ENCODE data around the gene WRAP53.
A peak's percentile ranks its signal among the peaks of the same experiment; 100 is the strongest.
"Not testable (repeated sequence)": the region's sequence is repeated elsewhere in the genome, so short reads cannot be mapped to it uniquely, and the experiment has no call there.

WRAP53 gene

DNA sequence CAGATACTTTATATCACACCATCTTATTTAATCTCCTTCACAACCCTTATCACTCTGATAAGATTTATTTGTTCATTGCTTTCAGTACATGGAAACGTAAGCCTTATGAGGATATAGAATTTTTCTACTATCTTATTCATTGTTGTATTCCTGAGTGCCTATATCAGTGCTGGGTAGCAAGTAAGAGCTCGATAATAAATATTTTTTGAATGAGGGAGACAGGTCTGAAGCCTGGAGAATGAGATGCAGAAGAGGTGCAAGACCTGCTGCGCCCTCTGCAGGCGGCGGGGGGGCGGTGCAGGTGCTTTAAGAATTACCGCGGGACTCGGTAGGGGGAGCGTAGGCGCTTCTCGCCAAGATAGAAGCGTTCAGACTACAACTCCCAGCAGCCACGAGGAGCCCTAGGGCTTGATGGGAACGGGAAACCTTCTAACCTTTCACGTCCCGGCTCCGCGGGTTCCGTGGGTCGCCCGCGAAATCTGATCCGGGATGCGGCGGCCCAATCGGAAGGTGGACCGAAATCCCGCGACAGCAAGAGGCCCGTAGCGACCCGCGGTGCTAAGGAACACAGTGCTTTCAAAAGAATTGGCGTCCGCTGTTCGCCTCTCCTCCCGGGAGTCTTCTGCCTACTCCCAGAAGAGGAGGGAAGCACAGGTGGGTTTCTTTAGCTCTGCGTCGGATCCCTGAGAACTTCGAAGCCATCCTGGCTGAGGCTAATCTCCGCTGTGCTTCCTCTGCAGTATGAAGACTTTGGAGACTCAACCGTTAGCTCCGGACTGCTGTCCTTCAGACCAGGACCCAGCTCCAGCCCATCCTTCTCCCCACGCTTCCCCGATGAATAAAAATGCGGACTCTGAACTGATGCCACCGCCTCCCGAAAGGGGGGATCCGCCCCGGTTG is at the start of gene WRAP53:
Gene WRAP53 (plus strand): TSS at position 570 of the 900 bp plus-strand sequence. CDS start 172 bp downstream, at position 742.
- TF ChIP-seq, protein P1, sequence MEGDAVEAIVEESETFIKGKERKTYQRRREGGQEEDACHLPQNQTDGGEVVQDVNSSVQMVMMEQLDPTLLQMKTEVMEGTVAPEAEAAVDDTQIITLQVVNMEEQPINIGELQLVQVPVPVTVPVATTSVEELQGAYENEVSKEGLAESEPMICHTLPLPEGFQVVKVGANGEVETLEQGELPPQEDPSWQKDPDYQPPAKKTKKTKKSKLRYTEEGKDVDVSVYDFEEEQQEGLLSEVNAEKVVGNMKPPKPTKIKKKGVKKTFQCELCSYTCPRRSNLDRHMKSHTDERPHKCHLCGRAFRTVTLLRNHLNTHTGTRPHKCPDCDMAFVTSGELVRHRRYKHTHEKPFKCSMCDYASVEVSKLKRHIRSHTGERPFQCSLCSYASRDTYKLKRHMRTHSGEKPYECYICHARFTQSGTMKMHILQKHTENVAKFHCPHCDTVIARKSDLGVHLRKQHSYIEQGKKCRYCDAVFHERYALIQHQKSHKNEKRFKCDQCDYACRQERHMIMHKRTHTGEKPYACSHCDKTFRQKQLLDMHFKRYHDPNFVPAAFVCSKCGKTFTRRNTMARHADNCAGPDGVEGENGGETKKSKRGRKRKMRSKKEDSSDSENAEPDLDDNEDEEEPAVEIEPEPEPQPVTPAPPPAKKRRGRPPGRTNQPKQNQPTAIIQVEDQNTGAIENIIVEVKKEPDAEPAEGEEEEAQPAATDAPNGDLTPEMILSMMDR (IDR thresholded peaks at IDR 0.05; ENCODE audit: borderline replicate concordance, insufficient read depth, low read depth, low read length) = peak; percentile 95
- H3K4me3 ChIP-seq (ENCODE audit: low read depth, low read length) = peak within 1 kb of the TSS; percentile 84

DNA sequence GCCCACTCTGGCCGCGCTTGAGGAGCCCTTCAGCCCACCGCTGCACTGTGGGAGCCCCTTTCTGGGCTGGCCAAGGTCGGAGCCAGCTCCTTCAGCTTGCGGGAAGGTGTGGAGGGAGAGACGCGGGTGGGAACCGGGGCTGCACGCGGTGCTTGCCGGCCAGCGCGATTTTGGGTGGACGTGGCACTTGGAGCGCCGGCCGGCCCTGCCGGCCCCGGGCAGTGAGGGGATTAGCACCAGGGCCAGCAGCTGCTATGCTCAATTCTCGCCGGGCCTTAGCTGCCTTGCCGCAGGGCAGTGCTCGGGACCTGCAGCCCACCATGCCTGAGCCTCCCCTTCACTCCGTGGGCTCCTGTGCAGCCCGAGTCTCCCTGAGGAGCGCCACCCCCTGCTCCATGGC is 47.5 kb upstream of the WRAP53 start:
- no peak overlapping the region for H3K4me3 ChIP-seq (ENCODE audit: low read depth, low read length)
- TF ChIP-seq, protein P1 (IDR thresholded peaks at IDR 0.05; ENCODE audit: borderline replicate concordance, insufficient read depth, low read depth, low read length) = no peak

DNA sequence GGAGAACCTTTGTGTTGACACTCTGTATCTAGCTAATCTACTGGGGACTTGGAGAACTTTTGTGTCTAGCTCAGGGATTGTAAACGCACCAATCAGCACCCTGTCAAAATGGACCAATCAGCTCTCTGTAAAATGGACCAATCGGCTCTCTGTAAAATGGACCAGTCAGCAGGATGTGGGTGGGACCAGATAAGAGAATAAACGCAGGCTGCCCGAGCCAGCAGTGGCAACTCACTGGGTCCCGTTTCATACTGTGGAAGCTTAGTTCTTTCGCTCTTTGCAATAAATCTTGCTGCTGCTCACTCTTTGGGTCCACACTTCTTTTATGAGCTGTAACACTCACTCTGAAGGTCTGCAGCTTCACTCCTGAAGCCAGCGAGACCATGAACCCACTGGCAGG is 46.6 kb upstream of the WRAP53 start:
- H3K4me3 ChIP-seq (ENCODE audit: low read depth, low read length) = not testable (repeated sequence)

DNA sequence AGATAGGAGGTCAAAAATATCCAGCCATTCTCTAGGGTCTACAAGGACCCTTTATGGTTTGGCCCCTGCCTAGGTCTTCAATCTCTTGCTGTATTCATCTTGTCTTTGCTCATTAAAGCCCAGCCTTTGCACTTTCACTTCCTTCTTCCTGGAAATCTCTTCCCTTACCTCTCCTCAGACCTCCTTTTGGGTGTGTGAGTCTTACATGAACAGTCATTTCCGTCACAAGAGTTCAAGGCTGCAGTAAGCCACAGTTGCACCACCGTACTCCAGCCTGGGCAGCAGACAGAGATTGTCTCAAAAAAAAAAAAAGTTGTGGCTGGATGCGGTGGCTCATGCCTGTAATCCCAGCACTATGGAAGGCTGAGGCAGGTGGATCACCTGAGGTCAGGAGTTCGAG is 43.5 kb upstream of the WRAP53 start:
- TF ChIP-seq, protein P1 (IDR thresholded peaks at IDR 0.05; ENCODE audit: borderline replicate concordance, insufficient read depth, low read depth, low read length) = no peak
- H3K4me3 ChIP-seq (ENCODE audit: low read depth, low read length) = no peak overlapping the region

DNA sequence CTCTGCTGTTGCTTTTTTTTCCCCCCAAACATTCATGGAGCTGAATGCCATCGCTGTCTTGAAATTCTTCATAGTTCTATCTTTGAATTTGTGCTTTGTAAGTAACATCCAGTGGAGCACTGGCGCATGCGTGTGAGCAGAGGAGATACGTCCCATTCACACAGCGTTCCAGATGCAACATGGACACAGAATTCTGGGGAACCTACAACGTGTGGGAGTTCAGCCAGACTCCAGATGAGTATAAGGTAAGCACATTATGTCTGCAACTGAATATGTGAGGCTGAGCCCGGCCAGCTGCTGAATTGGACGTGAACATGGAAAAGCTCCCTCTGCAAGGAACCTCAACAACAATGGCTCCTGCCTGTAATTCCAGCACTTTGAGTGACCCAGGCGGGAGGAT is 41.8 kb upstream of the WRAP53 start:
- H3K4me3 ChIP-seq (ENCODE audit: low read depth, low read length) = no peak overlapping the region
- TF ChIP-seq, protein P1 (IDR thresholded peaks at IDR 0.05; ENCODE audit: borderline replicate concordance, insufficient read depth, low read depth, low read length) = no peak

DNA sequence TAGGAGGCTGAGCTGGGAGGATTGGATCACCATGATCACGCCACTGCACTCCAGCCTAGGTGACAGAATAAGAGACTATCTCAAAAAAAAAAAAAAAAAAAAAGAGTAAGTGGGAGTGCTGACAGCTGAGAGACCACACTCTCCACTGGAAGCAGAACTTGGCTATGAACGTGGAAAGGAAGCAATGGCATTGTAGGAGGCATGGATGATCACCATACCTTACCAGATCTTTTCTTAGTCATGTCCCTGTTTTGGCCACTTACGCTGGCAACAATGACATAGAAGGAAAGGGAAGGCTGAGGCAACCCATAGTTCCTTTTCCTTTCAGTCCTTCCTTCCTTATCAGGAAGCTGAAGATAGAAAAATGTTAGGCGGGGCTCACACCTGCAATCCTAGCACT is 41.3 kb upstream of the WRAP53 start:
- H3K4me3 ChIP-seq (ENCODE audit: low read depth, low read length) = no peak overlapping the region
- TF ChIP-seq, protein P1 (IDR thresholded peaks at IDR 0.05; ENCODE audit: borderline replicate concordance, insufficient read depth, low read depth, low read length) = no peak

DNA sequence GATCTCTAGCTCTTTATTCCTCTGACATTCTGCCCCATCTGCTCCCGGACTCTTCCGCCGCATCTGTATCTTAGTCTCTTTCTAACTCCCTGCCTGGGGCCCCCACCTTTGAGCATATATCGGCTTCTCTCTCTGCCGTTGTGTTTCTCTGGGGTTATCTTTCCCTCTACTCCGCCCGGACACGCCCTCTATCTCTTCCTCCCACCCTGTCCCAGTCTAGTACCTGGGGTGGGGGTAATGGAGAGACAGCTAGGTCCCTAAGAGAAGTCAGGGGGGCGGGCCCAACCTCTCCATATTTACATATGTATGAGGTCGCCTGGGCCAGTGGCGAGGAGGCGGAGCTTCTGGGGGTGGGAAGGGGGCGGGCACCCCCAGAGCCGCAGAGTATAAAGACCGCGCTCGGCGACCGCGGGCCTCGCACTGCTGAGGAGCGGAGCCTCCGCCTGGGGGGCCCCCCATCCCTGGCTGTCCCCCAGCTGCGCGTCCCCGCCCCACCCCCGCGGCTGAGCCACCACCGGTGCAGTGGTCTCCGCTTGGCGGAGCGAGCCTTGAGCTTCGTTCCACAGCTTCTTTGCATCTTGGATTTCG is 37.7 kb upstream of the WRAP53 start, which contains the start of gene ATP1B2:
Gene ATP1B2 (plus strand): TSS at position 418 of the 588 bp plus-strand sequence. CDS start 593 bp downstream, outside the sequence.
- TF ChIP-seq, protein P1 (IDR thresholded peaks at IDR 0.05; ENCODE audit: borderline replicate concordance, insufficient read depth, low read depth, low read length) = no peak
- H3K4me3 ChIP-seq (ENCODE audit: low read depth, low read length) = peak within 1 kb of the TSS; percentile 5
